Cardiac fibroblast (primary cell): ENCODE measurements around the gene CREB3L2.
A peak's percentile ranks its signal among the peaks of the same experiment; 100 is the strongest.
"Not testable (repeated sequence)": the region's sequence is repeated elsewhere in the genome, so short reads cannot be mapped to it uniquely, and the experiment has no call there.

Experiments used
- DNase-seq, 2 donors: peaks; one replicate each; pipeline versions ENCODE4 v3.0.0 to v3.0.0-alpha.2; 2010; ENCODE audit warnings: low read depth in 2 of 2
- H3K4me3 ChIP-seq, 2 donors: replicated peaks in 1 of 2; 1 replicate in 1 of 2; 2 replicates in 1 of 2; pipeline ENCODE4 v1.5.1; 2011; ENCODE audit warnings: low read depth in 2 of 2, low read length in 2 of 2, mild to moderate bottlenecking in 2 of 2, moderate library complexity in 1 of 2
- TF ChIP-seq, protein P1 (sequence below): IDR thresholded peaks from one replicate; pipeline ENCODE4 v1.5.1; 2011; ENCODE audit warnings: low read depth, mild to moderate bottlenecking, low read length, inconsistent platforms

Gene CREB3L2

GRCh38 chr7:137930581-137930980 lies 71.3 kb downstream of the CREB3L2 start:
- TF ChIP-seq, protein P1, sequence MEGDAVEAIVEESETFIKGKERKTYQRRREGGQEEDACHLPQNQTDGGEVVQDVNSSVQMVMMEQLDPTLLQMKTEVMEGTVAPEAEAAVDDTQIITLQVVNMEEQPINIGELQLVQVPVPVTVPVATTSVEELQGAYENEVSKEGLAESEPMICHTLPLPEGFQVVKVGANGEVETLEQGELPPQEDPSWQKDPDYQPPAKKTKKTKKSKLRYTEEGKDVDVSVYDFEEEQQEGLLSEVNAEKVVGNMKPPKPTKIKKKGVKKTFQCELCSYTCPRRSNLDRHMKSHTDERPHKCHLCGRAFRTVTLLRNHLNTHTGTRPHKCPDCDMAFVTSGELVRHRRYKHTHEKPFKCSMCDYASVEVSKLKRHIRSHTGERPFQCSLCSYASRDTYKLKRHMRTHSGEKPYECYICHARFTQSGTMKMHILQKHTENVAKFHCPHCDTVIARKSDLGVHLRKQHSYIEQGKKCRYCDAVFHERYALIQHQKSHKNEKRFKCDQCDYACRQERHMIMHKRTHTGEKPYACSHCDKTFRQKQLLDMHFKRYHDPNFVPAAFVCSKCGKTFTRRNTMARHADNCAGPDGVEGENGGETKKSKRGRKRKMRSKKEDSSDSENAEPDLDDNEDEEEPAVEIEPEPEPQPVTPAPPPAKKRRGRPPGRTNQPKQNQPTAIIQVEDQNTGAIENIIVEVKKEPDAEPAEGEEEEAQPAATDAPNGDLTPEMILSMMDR = no peak
- peak; percentile 84 to 97 for DNase-seq
- H3K4me3 ChIP-seq = no peak overlapping the region

- H3K4me3 ChIP-seq = no peak overlapping the region
- TF ChIP-seq, protein P1 = no peak
- DNase-seq = no peak
These were observed 73.3 kb downstream of the CREB3L2 start for GRCh38 chr7:137928626-137929025.

DNA sequence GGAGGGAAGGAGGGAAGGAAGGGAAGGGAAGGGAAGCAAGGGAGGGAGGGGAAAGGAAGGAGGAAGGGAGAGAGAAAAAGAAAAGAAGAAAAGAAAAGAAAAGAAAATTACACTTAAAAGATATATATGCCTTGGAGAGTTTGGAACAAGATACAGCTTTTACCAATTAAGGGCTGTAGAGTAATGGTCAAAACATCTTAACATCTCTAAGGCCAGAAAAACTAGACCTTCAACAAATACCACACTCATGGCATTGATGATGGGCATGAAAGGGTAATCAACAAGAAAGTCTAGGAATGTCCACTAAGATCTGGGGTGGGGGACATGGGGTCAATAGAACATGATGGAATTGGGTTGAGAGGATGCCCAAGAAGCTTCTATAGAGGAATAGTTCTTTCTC lies 74.5 kb downstream of the CREB3L2 start:
- DNase-seq = no peak
- TF ChIP-seq, protein P1 = no peak
- no peak overlapping the region for H3K4me3 ChIP-seq

- H3K4me3 ChIP-seq, DNase-seq: not testable (repeated sequence)
These were observed 75.7 kb downstream of the CREB3L2 start for GRCh38 chr7:137926206-137926605.

GRCh38 chr7:137925754-137926153 lies 76.1 kb downstream of the CREB3L2 start:
- TF ChIP-seq, protein P1 = no peak
- H3K4me3 ChIP-seq = no peak overlapping the region
- no peak for DNase-seq

GRCh38 chr7:137925091-137925490 lies 76.8 kb downstream of the CREB3L2 start:
- H3K4me3 ChIP-seq = no peak overlapping the region
- DNase-seq = peak in 1 of 2 donors; percentile 39
- TF ChIP-seq, protein P1 = no peak

DNA sequence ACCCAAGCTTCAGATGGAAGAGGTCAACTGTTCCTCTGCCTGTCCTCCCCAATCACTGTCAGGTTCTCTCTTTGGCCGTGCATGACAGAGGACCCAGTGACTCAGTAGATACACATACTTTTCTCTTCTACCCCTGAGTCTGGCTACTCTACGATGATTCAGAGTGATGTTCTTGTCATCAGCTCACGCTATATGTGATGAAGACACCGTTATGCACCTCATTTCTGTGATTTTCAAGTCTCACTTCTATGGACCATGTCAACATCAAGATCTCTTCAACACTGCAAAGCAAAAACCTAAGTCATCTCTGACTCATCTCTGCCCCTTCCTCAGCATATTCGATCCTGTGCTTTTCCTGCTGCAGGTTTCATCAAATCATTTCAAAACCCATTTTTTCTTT lies 78.5 kb downstream of the CREB3L2 start:
- DNase-seq = peak in 1 of 2 donors; percentile 91
- TF ChIP-seq, protein P1 = no peak
- no peak overlapping the region for H3K4me3 ChIP-seq
